GM12872 (cell line): ENCODE data around the gene HTRA1.

ENCODE experiments used
- CTCF ChIP-seq: IDR thresholded peaks from 3 replicates; pipeline ENCODE4 v1.5.1; 2011; ENCODE audit warnings: low read depth, mild to moderate bottlenecking, low read length, moderate library complexity; ENCODE audit not compliant: insufficient read depth

The HTRA1 gene

GRCh38 chr10:122454603-122455080 lies 6.7 kb upstream of the HTRA1 start, which contains the start of gene ARMS2:
ARMS2 (plus strand) TSS chr10:122454653; CDS start chr10:122454728, 75 bp downstream.
- no peak for TF ChIP-seq CTCF

GRCh38 chr10:122455376-122456079 lies 5.8 kb upstream of the HTRA1 start:
- no peak for TF ChIP-seq CTCF

GRCh38 chr10:122457934-122458333 lies 3.4 kb upstream of the HTRA1 start:
- TF ChIP-seq CTCF: no peak

- no peak for TF ChIP-seq CTCF
Measured at GRCh38 chr10:122458693-122459092, 2.7 kb upstream of the HTRA1 start.

- TF ChIP-seq CTCF: no peak
Measured at GRCh38 chr10:122459561-122460273, 1.6 kb upstream of the HTRA1 start.

- no peak for TF ChIP-seq CTCF
Measured at GRCh38 chr10:122460891-122461293, 461 bp upstream of the HTRA1 start.

- TF ChIP-seq CTCF: no peak
Measured at GRCh38 chr10:122461729-122462532, 578 bp downstream of the HTRA1 start.
